Neuronal stem cell (in vitro differentiated cells): ENCODE results near the gene RDX.

Experiments used
- DNase-seq: peaks from one replicate; pipeline ENCODE4 v3.0.0-alpha.2; 2013; ENCODE audit warnings: low spot score
- H2AFZ ChIP-seq: one replicate; pipeline ENCODE4 v1.6.1; 2013; ENCODE audit warnings: mild to moderate bottlenecking, low read length, inconsistent platforms
- H2AK5ac ChIP-seq: 2 replicates; pipeline ENCODE4 v1.6.1; 2013; ENCODE audit warnings: low read depth, mild to moderate bottlenecking, inconsistent platforms, low read length, moderate library complexity, mixed read lengths
- H2BK120ac ChIP-seq: 2 replicates; pipeline ENCODE4 v1.6.1; 2013; ENCODE audit warnings: low read depth, mild to moderate bottlenecking, inconsistent platforms, low read length, moderate library complexity, mixed read lengths
- H2BK12ac ChIP-seq: one replicate; pipeline ENCODE4 v1.6.1; 2013; ENCODE audit warnings: low read length, inconsistent platforms
- H2BK15ac ChIP-seq: 2 replicates; pipeline ENCODE4 v1.6.1; 2013; ENCODE audit warnings: mild to moderate bottlenecking, low read length, inconsistent platforms, mixed read lengths
- H2BK5ac ChIP-seq: one replicate; pipeline ENCODE4 v1.6.1; 2013; ENCODE audit warnings: inconsistent platforms, mild to moderate bottlenecking, low read length, moderate library complexity
- H3K14ac ChIP-seq: one replicate; pipeline ENCODE4 v1.6.1; 2013; ENCODE audit warnings: low read length, inconsistent platforms
- H3K18ac ChIP-seq: 2 replicates; pipeline ENCODE4 v1.6.1; 2013; ENCODE audit warnings: low read length, inconsistent platforms
- H3K23ac ChIP-seq: 2 replicates; pipeline ENCODE4 v1.6.1; 2013; ENCODE audit warnings: low read depth, mild to moderate bottlenecking, mixed read lengths, low read length, inconsistent platforms; ENCODE audit not compliant: poor library complexity
- H3K27ac ChIP-seq: replicated peaks from 3 replicates; pipeline ENCODE4 v1.5.1; 2013; ENCODE audit warnings: low read length, inconsistent platforms
- H3K27me3 ChIP-seq, 3 experiments: 2 replicates each; pipeline ENCODE4 v1.6.1; 2013; ENCODE audit warnings: low read length in 3 of 3, mild to moderate bottlenecking in 2 of 3, inconsistent platforms in 1 of 3, low read depth in 1 of 3, mixed read lengths in 1 of 3, moderate library complexity in 1 of 3; ENCODE audit not compliant: control insufficient read depth in 3 of 3, insufficient read depth in 3 of 3
- H3K36me3 ChIP-seq, 2 donors: replicated peaks in 1 of 2; 2 replicates each; pipeline ENCODE4 v1.6.1; 2013; ENCODE audit warnings: low read length in 2 of 2; ENCODE audit not compliant: control insufficient read depth in 2 of 2, insufficient read depth in 2 of 2
- H3K4ac ChIP-seq: 2 replicates; pipeline ENCODE4 v1.6.1; 2013; ENCODE audit warnings: inconsistent platforms, mild to moderate bottlenecking, low read length, moderate library complexity
- H3K4me1 ChIP-seq, 2 donors: 1 replicate in 1 of 2; 2 replicates in 1 of 2; pipeline ENCODE4 v1.6.1; 2013; ENCODE audit warnings: low read length in 2 of 2, low read depth in 1 of 2; ENCODE audit not compliant: control insufficient read depth in 2 of 2, insufficient read depth in 1 of 2
- H3K4me2 ChIP-seq: one replicate; pipeline ENCODE4 v1.6.1; 2013; ENCODE audit warnings: mild to moderate bottlenecking, low read length, inconsistent platforms; ENCODE audit not compliant: insufficient read depth, poor library complexity, severe bottlenecking
- H3K4me3 ChIP-seq, 2 donors: 2 replicates each; pipeline ENCODE4 v1.5.1; 2013; ENCODE audit warnings: low read length in 2 of 2, mild to moderate bottlenecking in 2 of 2, inconsistent platforms in 1 of 2, moderate library complexity in 1 of 2
- H3K79me1 ChIP-seq: one replicate; pipeline ENCODE4 v1.6.1; 2013; ENCODE audit warnings: low read depth, mild to moderate bottlenecking, inconsistent platforms, low read length, moderate library complexity
- H3K9ac ChIP-seq: one replicate; pipeline ENCODE4 v1.6.1; 2013; ENCODE audit warnings: mild to moderate bottlenecking, low read depth, low read length, inconsistent platforms; ENCODE audit not compliant: poor library complexity
- H3K9me3 ChIP-seq, 2 donors: replicated peaks in 1 of 2; 2 replicates each; pipeline versions ENCODE3 to v1.6.1; 2013; ENCODE audit warnings: low read length in 2 of 2, mild to moderate bottlenecking in 2 of 2, inconsistent platforms in 1 of 2, low read depth in 1 of 2, mixed read lengths in 1 of 2, moderate library complexity in 1 of 2; ENCODE audit not compliant: control insufficient read depth in 2 of 2, insufficient read depth in 1 of 2
- H4K8ac ChIP-seq: one replicate; pipeline ENCODE4 v1.6.1; 2013; ENCODE audit warnings: low read depth, mild to moderate bottlenecking, inconsistent platforms, low read length, moderate library complexity
- H4K91ac ChIP-seq: one replicate; pipeline ENCODE4 v1.6.1; 2013; ENCODE audit warnings: low read length, low read depth, mild to moderate bottlenecking, inconsistent platforms; ENCODE audit not compliant: poor library complexity
- WGBS, 2 donors: extraction: QIAGEN DNeasy Blood & Tissue Kit; methylation state at CpG; one replicate each; pipeline ENCODE4 v1.1.7; 2013; ENCODE audit warnings: missing lambda C conversion rate in 2 of 2, mixed read lengths in 1 of 2; ENCODE audit not compliant: insufficient read length in 2 of 2, insufficient replicate concordance in 1 of 2; ENCODE audit errors: extremely low coverage in 2 of 2; 5-methylcytosine and 5-hydroxymethylcytosine counted together

Gene RDX

GRCh38 chr11:110319501-110319900 lies 23.1 kb upstream of the RDX start:
- H3K27ac ChIP-seq = no peak overlapping the region

GRCh38 chr11:110318638-110319404 lies 22.4 kb upstream of the RDX start:
- Histone ChIP-seq H2BK120ac (no peak overlapping the region), H2BK15ac (no peak overlapping the region), H2BK12ac (no peak overlapping the region), H3K27ac (no peak overlapping the region), H3K14ac (no peak overlapping the region), H3K9me3 (no peaks in the 10 kb centered on the region), H3K27me3 (no peaks in the 10 kb centered on the region), H3K18ac (no peak overlapping the region), H2AFZ (peak overlapping the region; percentile 45), H4K8ac (no peak overlapping the region), H3K23ac (no peak overlapping the region), H3K4me1 (peaks cover 6 to 11% of the 10 kb centered on the region in 2 donors), H3K4me2 (no peak overlapping the region), H3K36me3 (no peaks in the 10 kb centered on the region), H4K91ac (no peak overlapping the region), H3K9ac (no peak overlapping the region), H2BK5ac (no peak overlapping the region), H3K4me3 (no peak overlapping the region), H2AK5ac (no peak overlapping the region), H3K4ac (no peak overlapping the region), H3K79me1 (no peaks in the 10 kb centered on the region)
- DNase-seq = no peak
- WGBS, 2 donors = no CpG with 5 or more reads among the region's 1 CpG

More at GRCh38 chr11:110319501-110319900, 23.1 kb upstream of the RDX start:
- peaks cover 6 to 11% of the 10 kb centered on the region in 2 donors for H3K4me1 ChIP-seq
- no peaks in the 10 kb centered on the region for H3K79me1 ChIP-seq
- H3K27me3 ChIP-seq = no peaks in the 10 kb centered on the region
- no peak overlapping the region for H2BK12ac ChIP-seq
- DNase-seq = no peak
- no peak overlapping the region for H2BK5ac ChIP-seq
- no peak overlapping the region for H3K4me2 ChIP-seq
- H2BK15ac ChIP-seq = no peak overlapping the region
- no peak overlapping the region for H3K4ac ChIP-seq
- no peak overlapping the region for H4K91ac ChIP-seq
- H3K18ac ChIP-seq = no peak overlapping the region
- no peak overlapping the region for H3K9ac ChIP-seq
- H3K36me3 ChIP-seq = no peaks in the 10 kb centered on the region
- no peak overlapping the region for H3K4me3 ChIP-seq
- H2AFZ ChIP-seq = no peak overlapping the region
- H3K14ac ChIP-seq = no peak overlapping the region
- H3K23ac ChIP-seq = no peak overlapping the region
- H4K8ac ChIP-seq = no peak overlapping the region
- no peaks in the 10 kb centered on the region for H3K9me3 ChIP-seq
- H2BK120ac ChIP-seq = no peak overlapping the region
- no peak overlapping the region for H2AK5ac ChIP-seq
- no CpG with 5 or more reads among the region's 3 CpGs for WGBS, 2 donors

- Histone ChIP-seq H3K36me3 (no peaks in the 10 kb centered on the region), H3K23ac (no peak overlapping the region), H3K18ac (no peak overlapping the region), H3K27ac (no peak overlapping the region), H3K9ac (no peak overlapping the region), H2BK5ac (no peak overlapping the region), H4K8ac (no peak overlapping the region), H3K4me2 (no peak overlapping the region), H3K79me1 (no peaks in the 10 kb centered on the region), H3K27me3 (no peaks in the 10 kb centered on the region), H3K4me3 (no peak overlapping the region), H2BK120ac (no peak overlapping the region), H4K91ac (no peak overlapping the region), H2BK15ac (no peak overlapping the region), H3K4me1 (peaks cover 6 to 11% of the 10 kb centered on the region in 2 donors), H2AFZ (no peak overlapping the region), H2BK12ac (no peak overlapping the region), H3K9me3 (no peaks in the 10 kb centered on the region), H3K4ac (no peak overlapping the region), H2AK5ac (no peak overlapping the region), H3K14ac (no peak overlapping the region)
- DNase-seq = no peak
- WGBS, 2 donors = no CpG with 5 or more reads among the region's 3 CpGs
Observed at GRCh38 chr11:110317516-110317932, 21.1 kb upstream of the RDX start.

- Histone ChIP-seq H3K9ac (no peak overlapping the region), H3K23ac (no peak overlapping the region), H2BK15ac (no peak overlapping the region), H3K4me3 (no peak overlapping the region), H2AFZ (no peak overlapping the region), H4K8ac (no peak overlapping the region), H2BK120ac (no peak overlapping the region), H3K36me3 (no peaks in the 10 kb centered on the region), H3K27ac (no peak overlapping the region), H2AK5ac (no peak overlapping the region), H3K14ac (no peak overlapping the region), H3K4me1 (peaks cover 5 to 10% of the 10 kb centered on the region in 2 donors), H4K91ac (no peak overlapping the region), H3K79me1 (no peaks in the 10 kb centered on the region), H3K18ac (no peak overlapping the region), H3K4ac (no peak overlapping the region), H3K9me3 (no peaks in the 10 kb centered on the region), H3K27me3 (no peaks in the 10 kb centered on the region), H2BK12ac (no peak overlapping the region), H2BK5ac (no peak overlapping the region), H3K4me2 (no peak overlapping the region)
- no CpG with 5 or more reads among the region's 9 CpGs for WGBS, 2 donors
- no peak for DNase-seq
Observed at GRCh38 chr11:110314366-110315095, 18.1 kb upstream of the RDX start.
